HEK293 (cell line): ENCODE measurements around the gene RFTN1.

Experiments used
- BCL11A ChIP-seq: fragments of 450-650 bp; formaldehyde crosslinking; IDR thresholded peaks from 2 replicates; pipeline ENCODE4 v1.5.1; 2016; ENCODE audit warnings: low read depth, missing biosample characterization, missing genetic modification characterization
- GLI2 ChIP-seq: fragments of 450-650 bp; formaldehyde crosslinking; IDR thresholded peaks from 2 replicates; pipeline ENCODE4; 2017; ENCODE audit warnings: missing biosample characterization, missing genetic modification characterization, low read depth, borderline replicate concordance
- YY1 ChIP-seq: fragments of 450-650 bp; formaldehyde crosslinking; IDR thresholded peaks from 2 replicates; pipeline ENCODE4 v1.5.1; 2018; ENCODE audit warnings: missing biosample characterization, missing genetic modification characterization
- ZBTB26 ChIP-seq: fragments of 450-650 bp; formaldehyde crosslinking; optimal IDR thresholded peaks from 2 replicates; pipeline ENCODE3; 2016; ENCODE audit warnings: missing biosample characterization, mild to moderate bottlenecking, missing genetic modification characterization
- ZBTB8A ChIP-seq: fragments of 450-650 bp; formaldehyde crosslinking; IDR thresholded peaks from 2 replicates; pipeline ENCODE4 v1.5.1; 2016; ENCODE audit warnings: missing biosample characterization, missing genetic modification characterization
- ZNF10 ChIP-seq: fragments of 450-650 bp; formaldehyde crosslinking; IDR thresholded peaks from 2 replicates; pipeline ENCODE4 v1.5.1; 2017; ENCODE audit warnings: missing biosample characterization, missing genetic modification characterization
- ZNF274 ChIP-seq, 2 experiments: fragments of 200-500 bp in 1 of 2; fragments of 450-650 bp in 1 of 2; sonication (Bioruptor generic) in 1 of 2; formaldehyde crosslinking in 1 of 2; IDR thresholded peaks; 2 replicates each; pipeline versions ENCODE4 v1.5.1 to v1.6.1; 2014 to 2016; ENCODE audit warnings: borderline replicate concordance in 1 of 2, inconsistent platforms in 1 of 2, low read length in 1 of 2, missing biosample characterization in 1 of 2, missing genetic modification characterization in 1 of 2
- ZNF449 ChIP-seq: fragments of 450-650 bp; formaldehyde crosslinking; IDR thresholded peaks from 2 replicates; pipeline ENCODE4 v1.5.1; 2017; ENCODE audit warnings: missing biosample characterization, mild to moderate bottlenecking, missing genetic modification characterization, moderate library complexity
- ZNF529 ChIP-seq: fragments of 450-650 bp; formaldehyde crosslinking; IDR thresholded peaks from 2 replicates; pipeline ENCODE4 v1.5.1; 2017; ENCODE audit warnings: missing genetic modification characterization, missing biosample characterization; ENCODE audit not compliant: insufficient replicate concordance
- TF ChIP-seq, protein P1 (sequence below): fragments of 450-650 bp; formaldehyde crosslinking; IDR thresholded peaks from 2 replicates; pipeline ENCODE4 v1.5.1; 2016; ENCODE audit warnings: missing biosample characterization, missing genetic modification characterization
- TF ChIP-seq, protein P2 (sequence below): fragments of 450-650 bp; formaldehyde crosslinking; IDR thresholded peaks from 2 replicates; pipeline ENCODE4 v1.5.1; 2016; ENCODE audit warnings: missing biosample characterization, missing genetic modification characterization

- TF ChIP-seq ZNF529 (no peak), GLI2 (tag by site-specific recombination) (no peak), YY1 (tag by site-specific recombination) (no peak), ZBTB8A (tag by site-specific recombination) (no peak), ZNF449 (tag by site-specific recombination) (no peak), ZNF10 (tag by site-specific recombination) (no peak), ZNF274 (IDR thresholded peaks at IDR 0.05; ENCODE audit: low read length) (no peak), ZNF274 (tag by site-specific recombination; IDR thresholded peaks at IDR 0.05; ENCODE audit: borderline replicate concordance) (no peak), ZBTB26 (tag by site-specific recombination) (no peak), BCL11A (tag by site-specific recombination) (no peak)
- TF ChIP-seq, protein P1, sequence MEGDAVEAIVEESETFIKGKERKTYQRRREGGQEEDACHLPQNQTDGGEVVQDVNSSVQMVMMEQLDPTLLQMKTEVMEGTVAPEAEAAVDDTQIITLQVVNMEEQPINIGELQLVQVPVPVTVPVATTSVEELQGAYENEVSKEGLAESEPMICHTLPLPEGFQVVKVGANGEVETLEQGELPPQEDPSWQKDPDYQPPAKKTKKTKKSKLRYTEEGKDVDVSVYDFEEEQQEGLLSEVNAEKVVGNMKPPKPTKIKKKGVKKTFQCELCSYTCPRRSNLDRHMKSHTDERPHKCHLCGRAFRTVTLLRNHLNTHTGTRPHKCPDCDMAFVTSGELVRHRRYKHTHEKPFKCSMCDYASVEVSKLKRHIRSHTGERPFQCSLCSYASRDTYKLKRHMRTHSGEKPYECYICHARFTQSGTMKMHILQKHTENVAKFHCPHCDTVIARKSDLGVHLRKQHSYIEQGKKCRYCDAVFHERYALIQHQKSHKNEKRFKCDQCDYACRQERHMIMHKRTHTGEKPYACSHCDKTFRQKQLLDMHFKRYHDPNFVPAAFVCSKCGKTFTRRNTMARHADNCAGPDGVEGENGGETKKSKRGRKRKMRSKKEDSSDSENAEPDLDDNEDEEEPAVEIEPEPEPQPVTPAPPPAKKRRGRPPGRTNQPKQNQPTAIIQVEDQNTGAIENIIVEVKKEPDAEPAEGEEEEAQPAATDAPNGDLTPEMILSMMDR = no peak
- TF ChIP-seq, protein P2, sequence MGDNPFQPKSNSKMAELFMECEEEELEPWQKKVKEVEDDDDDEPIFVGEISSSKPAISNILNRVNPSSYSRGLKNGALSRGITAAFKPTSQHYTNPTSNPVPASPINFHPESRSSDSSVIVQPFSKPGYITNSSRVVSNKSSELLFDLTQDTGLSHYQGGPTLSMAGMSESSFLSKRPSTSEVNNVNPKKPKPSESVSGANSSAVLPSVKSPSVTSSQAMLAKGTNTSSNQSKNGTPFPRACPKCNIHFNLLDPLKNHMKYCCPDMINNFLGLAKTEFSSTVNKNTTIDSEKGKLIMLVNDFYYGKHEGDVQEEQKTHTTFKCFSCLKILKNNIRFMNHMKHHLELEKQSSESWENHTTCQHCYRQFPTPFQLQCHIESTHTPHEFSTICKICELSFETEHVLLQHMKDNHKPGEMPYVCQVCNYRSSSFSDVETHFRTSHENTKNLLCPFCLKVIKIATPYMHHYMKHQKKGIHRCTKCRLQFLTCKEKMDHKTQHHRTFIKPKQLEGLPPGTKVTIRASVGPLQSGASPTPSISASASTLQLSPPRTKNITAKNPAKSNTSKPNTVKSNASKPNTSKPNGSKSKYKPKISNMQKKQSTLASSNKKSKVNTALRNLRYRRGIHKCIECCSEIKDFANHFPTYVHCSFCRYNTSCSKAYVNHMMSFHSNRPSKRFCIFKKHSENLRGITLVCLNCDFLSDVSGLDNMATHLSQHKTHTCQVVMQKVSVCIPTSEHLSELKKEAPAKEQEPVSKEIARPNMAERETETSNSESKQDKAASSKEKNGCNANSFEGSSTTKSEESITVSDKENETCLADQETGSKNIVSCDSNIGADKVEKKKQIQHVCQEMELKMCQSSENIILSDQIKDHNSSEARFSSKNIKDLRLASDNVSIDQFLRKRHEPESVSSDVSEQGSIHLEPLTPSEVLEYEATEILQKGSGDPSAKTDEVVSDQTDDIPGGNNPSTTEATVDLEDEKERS (tag by site-specific recombination) = no peak
These were observed 75.9 kb downstream of the RFTN1 start for GRCh38 chr3:16437640-16438039.
